IPS DF 19.7 (cell line): Measurements from ENCODE around the gene GPX4.

ENCODE experiments used
- DNase-seq: peaks from one replicate; pipeline ENCODE4 v3.0.0-alpha.2; 2013; ENCODE audit warnings: low read depth, low spot score

The GPX4 gene

DNA sequence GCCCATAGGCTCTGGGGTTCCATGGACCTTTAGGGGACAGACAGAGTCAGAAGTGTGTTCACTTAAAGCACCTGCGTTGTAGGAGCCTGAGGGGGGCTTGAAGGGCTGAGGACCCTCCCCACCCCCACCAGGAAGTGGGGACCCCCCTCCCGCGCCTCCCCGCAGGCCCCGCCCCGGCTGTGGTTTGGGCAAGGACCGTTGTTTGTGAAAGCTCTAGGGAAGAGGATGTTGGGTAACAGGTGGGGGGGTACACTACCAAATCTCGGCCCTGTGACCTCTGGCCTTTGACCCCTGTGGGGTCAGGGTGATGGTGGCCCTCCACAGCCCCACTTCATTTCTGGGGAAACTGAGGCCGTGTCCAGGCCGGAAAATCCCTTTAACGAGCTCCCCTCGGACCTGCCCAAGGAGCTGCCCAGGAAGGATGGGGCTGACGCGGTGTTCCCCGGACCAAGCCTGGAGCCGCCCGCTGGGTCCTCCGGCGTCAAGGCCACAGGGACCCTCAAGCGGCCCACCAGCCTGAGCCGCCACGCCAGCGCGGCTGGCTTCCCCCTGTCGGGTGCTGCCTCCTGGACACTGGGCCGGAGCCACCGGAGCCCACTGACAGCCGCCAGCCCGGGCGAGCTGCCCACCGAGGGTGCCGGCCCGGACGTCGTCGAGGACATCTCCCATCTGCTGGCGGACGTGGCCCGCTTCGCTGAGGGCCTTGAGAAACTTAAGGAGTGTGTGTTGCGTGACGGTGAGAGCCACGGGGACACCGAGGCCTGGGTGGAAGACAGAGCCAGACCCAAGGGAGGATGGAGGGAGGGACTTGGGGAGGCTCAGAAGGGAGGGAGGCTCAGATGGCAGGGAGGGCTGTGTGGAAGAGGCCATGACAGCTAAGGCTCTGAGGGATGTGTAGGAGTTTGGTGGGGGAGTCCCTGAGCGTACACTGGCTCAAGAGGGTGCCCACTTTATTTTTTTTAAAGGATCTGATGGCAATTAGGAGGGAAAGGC, 35.5 kb upstream of the GPX4 start:
- DNase-seq, result no peak

- DNase-seq, result no peak
Observed at GRCh38 chr19:1069009-1069779, 34.6 kb upstream of the GPX4 start.

- DNase-seq, result no peak
Observed at GRCh38 chr19:1070576-1070930, 33.2 kb upstream of the GPX4 start.

DNA sequence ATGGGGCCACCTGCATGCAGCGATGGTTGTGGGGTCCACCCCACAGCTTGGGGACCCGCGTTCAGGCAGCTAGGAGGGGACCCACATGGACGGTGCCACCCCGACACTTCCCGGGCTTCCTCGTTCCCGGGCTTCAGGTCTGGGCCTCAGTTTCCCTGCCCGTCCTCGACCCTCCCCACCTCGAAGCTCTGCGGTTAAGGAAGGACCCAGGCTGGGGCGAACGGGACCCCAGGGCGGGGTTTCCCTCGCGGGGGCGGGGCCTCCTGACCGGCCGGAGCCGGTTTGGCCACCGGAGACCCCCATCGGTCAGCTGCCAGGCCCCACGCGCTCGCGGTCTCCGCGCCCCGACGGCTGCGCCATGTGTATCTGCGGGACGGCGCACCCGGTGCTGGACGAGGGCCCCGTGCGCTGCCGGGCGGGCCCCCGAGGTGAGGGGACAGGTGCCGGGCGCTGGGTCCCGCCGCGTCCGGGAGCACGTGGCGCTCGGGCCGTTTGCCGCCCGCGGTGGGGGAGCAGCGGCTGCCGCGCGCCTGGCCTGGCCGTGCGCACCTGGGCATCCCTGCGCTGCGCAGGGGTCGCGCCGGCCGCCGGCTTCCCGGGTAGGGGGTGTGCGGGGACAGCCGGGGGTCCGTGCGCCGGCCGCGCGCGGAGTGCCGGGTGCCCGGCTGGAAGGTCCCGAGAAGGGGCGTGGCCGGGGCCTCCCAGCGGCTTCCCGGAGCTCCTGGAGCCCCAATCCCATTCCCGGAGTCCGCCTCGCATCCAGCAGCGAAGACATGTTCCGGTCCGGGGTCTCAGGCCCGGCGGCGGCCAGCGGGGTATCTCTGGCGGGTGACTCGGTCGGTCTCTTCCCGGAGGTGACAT, 32.6 kb upstream of the GPX4 start:
- no peak for DNase-seq

DNA sequence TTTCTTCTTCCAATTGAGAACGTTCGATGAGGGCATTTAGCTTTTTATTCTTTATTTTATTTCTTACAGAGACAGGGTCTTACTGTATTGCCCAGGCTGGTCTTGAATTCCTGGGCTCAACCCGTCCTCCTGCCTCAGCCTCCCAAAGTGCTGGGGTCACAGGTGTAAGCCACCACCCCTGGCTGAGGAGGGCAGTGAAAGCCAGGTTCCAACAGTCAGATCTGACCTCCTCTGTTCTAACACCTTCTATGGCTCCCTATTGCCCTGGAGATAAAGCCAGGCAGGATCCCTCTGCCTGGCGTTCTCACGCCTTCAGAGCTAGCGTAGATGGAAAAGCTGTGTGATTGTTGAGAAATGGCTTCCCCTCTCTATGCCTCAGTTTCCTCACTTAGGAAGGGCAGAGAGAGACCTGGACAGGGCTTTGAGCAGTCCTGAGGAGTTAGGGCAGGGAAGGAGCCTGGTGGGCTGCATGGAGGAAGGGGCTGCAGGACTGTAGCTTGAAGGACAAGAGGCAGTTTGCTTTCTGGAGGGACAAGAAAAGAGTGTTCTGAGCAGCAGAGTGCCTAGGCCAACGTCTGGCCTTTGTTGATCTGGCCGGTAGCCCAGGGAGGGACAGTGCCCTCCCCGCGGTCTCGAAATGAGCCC, 31.3 kb upstream of the GPX4 start:
- DNase-seq, result no peak

- no peak for DNase-seq
Observed at GRCh38 chr19:1073063-1073955, 30.5 kb upstream of the GPX4 start.

DNA sequence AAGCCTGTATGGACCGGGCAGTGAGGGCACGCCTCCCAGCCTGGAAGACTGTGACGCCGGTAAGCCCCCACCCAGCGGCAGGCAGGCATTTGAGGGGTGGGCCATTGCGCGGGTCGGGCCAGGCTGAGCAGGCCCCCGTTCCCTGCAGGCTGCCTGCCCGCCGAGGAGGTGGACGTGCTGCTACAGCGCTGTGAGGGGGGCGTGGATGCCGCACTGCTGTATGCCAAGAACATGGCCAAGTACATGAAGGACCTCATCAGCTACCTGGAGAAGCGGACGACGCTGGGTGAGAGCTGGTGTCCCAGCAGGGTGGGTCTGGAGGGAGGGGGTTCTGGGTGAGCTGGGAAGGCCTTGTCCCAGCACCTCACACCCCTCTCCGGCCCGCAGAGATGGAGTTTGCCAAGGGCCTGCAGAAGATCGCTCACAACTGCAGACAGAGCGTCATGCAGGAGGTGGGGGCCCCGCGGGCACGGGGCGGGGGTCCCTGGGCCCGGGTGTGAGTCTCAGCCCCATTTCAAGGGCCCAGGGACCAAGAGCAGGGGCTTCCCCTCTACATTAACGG, 29.8 kb upstream of the GPX4 start:
- DNase-seq, result no peak

GRCh38 chr19:1074544-1075283, 29.1 kb upstream of the GPX4 start:
- no peak for DNase-seq

DNA sequence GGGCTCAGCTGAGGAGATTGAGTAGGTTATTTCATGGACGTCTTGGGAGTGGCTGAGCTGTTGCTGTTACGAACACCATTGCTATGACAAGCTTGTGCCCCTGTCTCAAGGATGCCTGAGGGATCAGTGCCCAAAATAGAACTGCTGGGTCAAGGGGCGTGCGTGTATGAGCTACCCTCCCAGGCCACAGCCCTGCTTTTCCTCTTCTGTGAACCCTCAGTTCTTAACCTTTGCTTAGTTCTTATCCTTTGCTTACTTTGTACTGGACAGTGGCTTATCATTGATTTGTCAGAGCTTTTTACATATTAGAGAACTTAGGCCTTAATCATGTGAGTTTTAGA, 27.8 kb upstream of the GPX4 start:
- DNase-seq, result no peak

GRCh38 chr19:1076951-1077350, 26.8 kb upstream of the GPX4 start:
- DNase-seq, result no peak

- DNase-seq, result no peak
Observed at GRCh38 chr19:1079566-1080111, 24.2 kb upstream of the GPX4 start.

DNA sequence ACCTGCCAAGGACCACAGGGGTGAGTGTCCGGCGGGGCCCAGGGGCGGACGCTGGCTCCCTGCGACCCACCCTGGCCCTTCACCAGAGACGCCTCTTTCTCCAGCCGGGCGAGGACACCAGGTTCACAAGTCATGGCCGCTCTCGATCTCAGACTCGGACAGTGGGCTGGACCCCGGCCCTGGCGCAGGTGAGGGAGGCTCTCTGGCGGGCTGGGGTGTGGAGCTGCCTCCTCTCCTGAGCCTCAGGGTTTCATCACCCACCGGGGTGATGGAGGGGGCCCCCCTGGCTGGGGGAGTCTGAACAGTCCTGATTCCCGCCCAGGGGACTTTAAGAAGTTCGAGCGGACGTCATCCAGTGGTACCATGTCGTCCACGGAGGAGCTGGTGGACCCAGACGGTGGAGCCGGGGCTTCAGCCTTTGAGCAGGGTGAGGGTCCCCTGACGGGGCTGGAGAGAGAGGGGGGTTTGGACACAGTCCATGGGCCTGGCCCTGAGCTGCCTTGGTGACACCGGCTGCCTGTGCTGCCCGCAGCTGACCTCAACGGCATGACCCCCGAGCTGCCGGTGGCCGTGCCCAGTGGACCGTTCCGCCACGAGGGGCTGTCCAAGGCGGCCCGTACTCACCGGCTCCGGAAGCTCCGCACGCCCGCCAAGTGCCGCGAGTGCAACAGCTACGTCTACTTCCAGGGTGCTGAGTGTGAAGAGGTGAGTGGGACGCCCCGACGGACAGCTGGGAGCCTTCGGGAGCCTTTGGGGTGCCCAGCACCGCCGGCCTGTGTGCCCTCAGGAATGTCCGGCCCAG, 23.2 kb upstream of the GPX4 start:
- DNase-seq, result no peak

DNA sequence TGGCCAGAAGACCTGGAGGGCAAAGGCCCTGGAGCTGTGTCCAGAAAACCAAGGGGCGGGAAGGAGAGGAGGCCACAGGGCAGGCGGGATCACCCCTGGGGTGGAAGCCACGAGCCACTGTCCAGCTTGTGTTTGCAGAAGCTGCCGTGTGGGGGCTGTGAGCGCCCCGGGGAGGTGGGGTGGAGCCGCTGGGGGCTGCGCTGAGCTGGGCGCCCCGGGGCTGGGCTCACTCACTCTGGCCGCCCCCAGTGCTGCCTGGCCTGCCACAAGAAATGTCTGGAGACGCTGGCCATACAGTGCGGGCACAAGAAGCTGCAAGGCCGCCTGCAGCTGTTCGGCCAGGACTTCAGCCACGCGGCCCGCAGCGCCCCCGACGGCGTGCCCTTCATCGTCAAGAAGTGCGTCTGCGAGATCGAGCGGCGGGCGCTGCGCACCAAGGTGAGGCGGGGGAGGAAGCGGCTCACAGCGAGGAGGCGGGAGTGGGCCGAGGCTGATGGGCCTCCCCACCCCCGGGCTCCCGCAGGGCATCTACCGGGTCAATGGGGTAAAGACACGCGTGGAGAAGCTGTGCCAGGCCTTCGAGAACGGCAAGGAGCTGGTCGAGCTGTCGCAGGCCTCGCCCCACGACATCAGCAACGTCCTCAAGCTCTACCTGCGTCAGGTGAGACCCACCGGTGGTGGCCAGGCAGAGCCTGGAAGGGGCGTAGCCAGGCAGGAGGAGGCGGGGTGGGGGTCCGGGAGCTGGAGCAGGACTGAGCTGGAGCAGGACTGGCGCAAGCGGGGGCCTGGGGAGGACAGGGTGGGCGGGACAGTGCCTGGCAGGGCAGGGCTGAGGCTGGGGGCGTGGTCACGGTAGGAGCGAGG, 22.3 kb upstream of the GPX4 start:
- DNase-seq, result no peak

DNA sequence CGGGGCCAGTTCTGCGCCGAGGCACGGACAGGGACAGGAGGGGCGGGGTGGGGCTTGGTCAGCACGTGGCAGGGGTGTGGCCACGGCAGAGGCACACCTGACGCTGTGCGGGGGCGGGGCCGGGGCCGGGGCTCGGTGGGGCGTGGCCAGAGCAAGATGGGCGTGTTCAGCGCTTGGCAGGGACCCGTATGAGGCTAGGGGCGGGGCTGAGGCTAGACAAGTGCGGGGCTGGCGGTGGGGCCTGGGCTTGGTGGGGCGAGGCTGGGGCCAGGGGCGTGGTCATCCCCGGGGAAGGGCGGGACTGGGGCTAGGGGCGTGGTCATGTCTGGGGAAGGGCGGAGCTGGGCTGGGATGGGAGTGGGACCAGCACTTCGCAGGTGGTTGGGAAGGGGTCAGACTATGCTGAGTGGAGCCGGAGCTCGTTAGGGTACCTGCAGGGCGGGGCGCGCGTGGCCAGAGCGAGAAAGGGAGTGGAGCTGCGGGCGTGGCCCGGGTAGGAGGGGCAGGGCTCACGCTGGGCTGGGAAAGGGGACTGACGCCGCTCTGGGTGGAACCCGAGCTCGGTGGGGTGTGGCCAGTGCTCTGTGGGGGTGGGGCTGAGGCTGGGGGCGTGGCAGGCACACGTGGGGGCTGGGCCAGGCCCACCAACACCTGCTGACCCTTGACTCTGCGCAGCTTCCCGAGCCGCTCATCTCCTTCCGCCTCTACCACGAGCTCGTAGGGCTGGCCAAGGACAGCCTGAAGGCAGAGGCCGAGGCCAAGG, 21.4 kb upstream of the GPX4 start:
- no peak for DNase-seq

- DNase-seq, result no peak
Observed at GRCh38 chr19:1082928-1083816, 20.6 kb upstream of the GPX4 start.
